Prostate gland (tissue), 2 donors: Measurements from ENCODE around the gene DRAM2. TPM values are rescaled to one million over a fixed set of nuclear protein-coding genes. Genes with fewer than 3 reads are reported as not detected.

Experiments used
- DNase-seq: peaks from one replicate; pipeline ENCODE4 v3.0.0-alpha.2; 2019; ENCODE audit warnings: low spot score
- H3K27ac ChIP-seq, 2 donors: fragments of 200-600 bp; sonication (generic); 2 replicates each; pipeline ENCODE4 v1.5.1; 2017 to 2019
- H3K27me3 ChIP-seq: fragments of 200-600 bp; sonication (generic); replicated peaks from 2 replicates; pipeline ENCODE4 v1.5.1; 2019; ENCODE audit not compliant: insufficient read depth
- H3K36me3 ChIP-seq, 2 donors: fragments of 200-600 bp; sonication (generic); 1 replicate in 1 of 2; 2 replicates in 1 of 2; pipeline versions ENCODE4 v1.5.1 to v1.8.1; 2017 to 2019
- H3K4me1 ChIP-seq: fragments of 200-600 bp; sonication (generic); replicated peaks from 2 replicates; pipeline ENCODE4 v1.5.1; 2019
- H3K4me3 ChIP-seq, 2 donors: fragments of 200-600 bp; sonication (generic); 2 replicates each; pipeline ENCODE4 v1.5.1; 2017 to 2019
- H3K9me3 ChIP-seq: fragments of 200-600 bp; sonication (generic); 2 replicates; pipeline ENCODE4 v1.5.1; 2017
- CTCF ChIP-seq, 4 experiments: fragments of 200-600 bp in 2 of 4; fragments of 450-650 bp in 2 of 4; sonication (generic) in 2 of 4; IDR thresholded peaks; 1 replicate in 3 of 4; 2 replicates in 1 of 4; pipeline ENCODE4 v1.5.1; 2016 to 2019; ENCODE audit warnings: antibody characterized with exemption in 4 of 4, mild to moderate bottlenecking in 2 of 4, moderate library complexity in 2 of 4
- POLR2A ChIP-seq: fragments of 450-650 bp; IDR thresholded peaks from one replicate; pipeline ENCODE4 v1.6.1; 2016; ENCODE audit warnings: antibody characterized with exemption, mild to moderate bottlenecking
- POLR2AphosphoS5 ChIP-seq: sonication (generic); formaldehyde crosslinking; IDR thresholded peaks from one replicate; pipeline ENCODE4 v1.6.1; 2017; ENCODE audit warnings: antibody characterized with exemption
- WGBS: methylation state at CpG from one replicate; pipeline ENCODE4 v1.1.5; 2018; 5-methylcytosine and 5-hydroxymethylcytosine counted together
- intact Hi-C: fragments of 100-400 bp; cut with DNase I; formaldehyde crosslinking; loops from one replicate; pipeline ENCODE4 v1.14.2; 2022
- total RNA-seq, 2 donors: library from RNA; depleted of rRNA; stranded (reverse); fragments of >200 nt; gene quantifications; one replicate each; pipeline ENCODE4 v1.1.0, GENCODE V29; 2016

Gene DRAM2
- total RNA-seq, 2 donors from 2014 or later = 33.3 to 47.8 TPM

GRCh38 chr1:111127923-111128643 lies 11.8 kb downstream of the DRAM2 start:
- no peak overlapping the region for H3K4me3 ChIP-seq
- H3K36me3 ChIP-seq = no peaks in the 10 kb centered on the region
- H3K9me3 ChIP-seq = no peaks in the 10 kb centered on the region
- WGBS = 86% methylated on average over 3 of the region's 3 CpGs
- H3K4me1 ChIP-seq = no peaks in the 10 kb centered on the region
- H3K27me3 ChIP-seq = no peaks in the 10 kb centered on the region
- no peak for TF ChIP-seq POLR2AphosphoS5
- TF ChIP-seq POLR2A = no peak
- TF ChIP-seq CTCF (IDR thresholded peaks at IDR 0.05) = no peak
- intact Hi-C loops = no loop called here
- no peak overlapping the region for H3K27ac ChIP-seq
- DNase-seq = no peak

- Histone ChIP-seq H3K36me3 (no peaks in the 10 kb centered on the region), H3K4me3 (no peak overlapping the region), H3K4me1 (no peaks in the 10 kb centered on the region), H3K27me3 (no peaks in the 10 kb centered on the region), H3K9me3 (no peaks in the 10 kb centered on the region), H3K27ac (no peak overlapping the region)
- WGBS = 95% methylated on average over 1 of the region's 1 CpG
- intact Hi-C loops = no loop called here
- DNase-seq = no peak
- TF ChIP-seq POLR2A = no peak
- no peak for TF ChIP-seq CTCF (IDR thresholded peaks at IDR 0.05)
- no peak for TF ChIP-seq POLR2AphosphoS5
These were observed 13.5 kb downstream of the DRAM2 start for GRCh38 chr1:111126354-111126753.

- H3K4me3 ChIP-seq = no peak overlapping the region
- no peaks in the 10 kb centered on the region for H3K4me1 ChIP-seq
- DNase-seq = no peak
- intact Hi-C loops = no loop called here
- H3K36me3 ChIP-seq = no peaks in the 10 kb centered on the region
- no peaks in the 10 kb centered on the region for H3K27me3 ChIP-seq
- no peak for TF ChIP-seq CTCF (IDR thresholded peaks at IDR 0.05)
- TF ChIP-seq POLR2AphosphoS5 = no peak
- TF ChIP-seq POLR2A = no peak
- H3K27ac ChIP-seq = no peak overlapping the region
- no peaks in the 10 kb centered on the region for H3K9me3 ChIP-seq
- 96% methylated on average over 2 of the region's 2 CpGs for WGBS
These were observed 23.4 kb downstream of the DRAM2 start for GRCh38 chr1:111116496-111116895.

DNA sequence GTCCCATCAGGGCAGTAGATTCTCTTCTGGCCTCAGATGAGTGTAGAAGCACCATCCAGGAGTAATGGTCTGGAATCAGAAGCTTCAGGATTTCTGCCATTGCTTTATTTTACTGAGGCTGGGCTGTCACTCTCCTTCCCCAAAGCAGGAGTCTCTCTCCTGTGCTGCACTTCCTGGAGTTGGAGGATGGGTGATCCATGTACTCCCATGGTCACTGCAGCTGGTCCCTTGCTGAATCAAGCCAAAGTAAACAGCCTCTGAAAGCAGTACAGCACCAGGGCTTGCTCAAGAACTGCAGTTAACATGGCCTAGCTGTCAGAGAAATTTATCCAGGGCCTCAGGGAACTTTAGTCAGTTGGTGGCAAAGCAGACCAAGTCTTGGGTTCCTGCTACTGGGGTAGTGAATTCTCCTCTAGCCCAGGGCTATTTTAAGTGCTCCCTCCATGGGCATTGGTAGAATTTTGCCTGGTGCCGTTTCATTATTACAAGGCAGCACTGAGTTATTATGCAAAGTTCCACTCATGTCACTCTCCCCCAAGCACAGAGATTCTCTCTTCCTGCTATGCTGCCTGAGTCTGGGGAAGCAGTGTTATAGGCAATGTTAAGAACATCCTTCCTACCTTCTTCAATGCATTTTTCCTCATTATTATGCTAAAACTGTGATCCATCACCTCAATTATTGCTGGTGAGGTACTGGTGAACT lies 29.5 kb downstream of the DRAM2 start:
- 100% methylated on average over 1 of the region's 1 CpG for WGBS
- DNase-seq = no peak
- H3K9me3 ChIP-seq = no peaks in the 10 kb centered on the region
- intact Hi-C loops = no loop called here
- H3K4me3 ChIP-seq = no peak overlapping the region
- no peak overlapping the region for H3K27ac ChIP-seq
- H3K4me1 ChIP-seq = no peaks in the 10 kb centered on the region
- H3K27me3 ChIP-seq = no peaks in the 10 kb centered on the region
- H3K36me3 ChIP-seq = no peaks in the 10 kb centered on the region
- TF ChIP-seq CTCF (IDR thresholded peaks at IDR 0.05) = no peak
- no peak for TF ChIP-seq POLR2AphosphoS5
- no peak for TF ChIP-seq POLR2A

DNA sequence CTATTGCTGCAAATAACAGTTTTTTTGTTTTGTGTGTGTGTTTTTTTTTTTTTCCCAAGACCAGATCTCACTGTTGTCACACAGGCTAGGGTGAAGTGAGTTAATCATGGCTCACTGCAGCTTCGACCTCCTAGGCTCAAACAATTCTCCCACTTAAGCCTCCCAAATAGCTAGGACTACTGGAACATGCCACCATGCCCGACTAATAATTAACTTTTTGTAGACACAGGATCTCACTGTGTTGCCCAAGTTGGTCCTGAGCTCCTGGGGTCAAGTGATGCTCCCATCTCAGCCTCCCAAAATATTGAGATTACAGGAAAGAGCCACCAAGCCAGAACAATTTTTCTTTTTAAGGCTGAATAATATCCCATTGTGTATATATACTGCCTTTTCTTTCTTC lies 34.9 kb downstream of the DRAM2 start:
- Histone ChIP-seq H3K27ac (no peak overlapping the region), H3K9me3 (no peaks in the 10 kb centered on the region), H3K4me3 (no peak overlapping the region), H3K36me3 (no peaks in the 10 kb centered on the region), H3K27me3 (no peaks in the 10 kb centered on the region), H3K4me1 (no peaks in the 10 kb centered on the region)
- no peak for DNase-seq
- WGBS = 86% methylated on average over 2 of the region's 2 CpGs
- intact Hi-C loops = no loop called here
- TF ChIP-seq CTCF (IDR thresholded peaks at IDR 0.05) (no peak), POLR2A (no peak), POLR2AphosphoS5 (no peak)
